NCI-H345 (cell line): ENCODE data around the gene ZNF337.
A peak's percentile ranks its signal among the peaks of the same experiment; 100 is the strongest.
"Not testable (repeated sequence)": the region's sequence is repeated elsewhere in the genome, so short reads cannot be mapped to it uniquely, and the experiment has no call there.

Experiments
- DNase-seq: peaks from one replicate; lab custom pipeline; 2025; lab: John Stamatoyannopoulos, UW

ZNF337 gene

GRCh38 chr20:25696371-25697131 is at the start of gene ZNF337:
ZNF337 (minus strand) TSS chr20:25696853; CDS start chr20:25686417, 10,436 bp downstream.
- peak; percentile 98 for DNase-seq

- no peak for DNase-seq
These were observed 49.1 kb upstream of the ZNF337 start for GRCh38 chr20:25745738-25746137.

DNA sequence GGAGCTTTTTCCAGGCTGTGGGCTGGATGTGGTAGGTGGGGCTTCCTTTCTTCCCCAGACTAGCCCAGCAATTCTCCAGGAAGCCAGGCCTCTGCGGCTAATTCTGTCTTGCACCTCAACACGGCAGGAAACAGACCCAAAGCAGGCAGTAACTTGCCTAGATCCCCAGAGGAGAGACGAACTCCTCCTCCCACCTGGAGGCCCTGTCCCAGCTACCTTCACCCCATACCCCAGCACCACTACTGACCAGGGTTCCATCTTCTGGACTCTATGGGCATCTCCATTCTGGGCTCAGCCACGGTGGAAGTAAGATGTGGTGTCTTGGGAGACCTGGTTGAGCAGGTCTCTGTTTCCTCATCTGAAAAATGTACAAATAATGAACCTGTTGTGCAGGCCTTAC is 48.4 kb upstream of the ZNF337 start:
- DNase-seq = no peak

- DNase-seq = no peak
These were observed 47.6 kb upstream of the ZNF337 start for GRCh38 chr20:25744261-25744660.

GRCh38 chr20:25741088-25741487 is 44.4 kb upstream of the ZNF337 start:
- no peak for DNase-seq

GRCh38 chr20:25739615-25740320 is 43.1 kb upstream of the ZNF337 start:
- no peak for DNase-seq

- DNase-seq = no peak
These were observed 41.5 kb upstream of the ZNF337 start for GRCh38 chr20:25738198-25738597.

DNA sequence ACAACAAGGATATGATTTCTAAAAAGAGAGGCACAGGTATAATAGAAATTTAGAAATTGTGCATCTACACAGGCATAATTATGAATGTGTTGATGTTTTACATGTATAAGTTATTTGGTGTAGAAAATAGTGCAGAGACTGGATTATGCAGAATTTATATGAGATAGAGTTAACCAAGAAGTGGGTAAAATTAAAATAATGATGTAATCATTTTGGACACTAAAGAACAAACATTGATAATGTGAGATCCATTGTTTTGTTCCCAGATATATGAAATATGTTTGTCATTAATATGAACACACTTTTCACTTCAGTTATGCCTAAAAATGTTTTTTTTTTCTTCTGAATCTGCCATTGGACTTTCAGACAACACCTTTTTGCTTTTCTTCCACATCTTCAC is 37.2 kb upstream of the ZNF337 start:
- no peak for DNase-seq

GRCh38 chr20:25730862-25731261 is 34.2 kb upstream of the ZNF337 start:
- no peak for DNase-seq

GRCh38 chr20:25726357-25726756 is 29.7 kb upstream of the ZNF337 start:
- DNase-seq = no peak

- DNase-seq = no peak
These were observed 29.0 kb upstream of the ZNF337 start for GRCh38 chr20:25725639-25726038.

- no peak for DNase-seq
These were observed 27.3 kb upstream of the ZNF337 start for GRCh38 chr20:25723975-25724374.

- DNase-seq = peak; percentile 51
These were observed 23.6 kb upstream of the ZNF337 start for GRCh38 chr20:25720285-25720684.

DNA sequence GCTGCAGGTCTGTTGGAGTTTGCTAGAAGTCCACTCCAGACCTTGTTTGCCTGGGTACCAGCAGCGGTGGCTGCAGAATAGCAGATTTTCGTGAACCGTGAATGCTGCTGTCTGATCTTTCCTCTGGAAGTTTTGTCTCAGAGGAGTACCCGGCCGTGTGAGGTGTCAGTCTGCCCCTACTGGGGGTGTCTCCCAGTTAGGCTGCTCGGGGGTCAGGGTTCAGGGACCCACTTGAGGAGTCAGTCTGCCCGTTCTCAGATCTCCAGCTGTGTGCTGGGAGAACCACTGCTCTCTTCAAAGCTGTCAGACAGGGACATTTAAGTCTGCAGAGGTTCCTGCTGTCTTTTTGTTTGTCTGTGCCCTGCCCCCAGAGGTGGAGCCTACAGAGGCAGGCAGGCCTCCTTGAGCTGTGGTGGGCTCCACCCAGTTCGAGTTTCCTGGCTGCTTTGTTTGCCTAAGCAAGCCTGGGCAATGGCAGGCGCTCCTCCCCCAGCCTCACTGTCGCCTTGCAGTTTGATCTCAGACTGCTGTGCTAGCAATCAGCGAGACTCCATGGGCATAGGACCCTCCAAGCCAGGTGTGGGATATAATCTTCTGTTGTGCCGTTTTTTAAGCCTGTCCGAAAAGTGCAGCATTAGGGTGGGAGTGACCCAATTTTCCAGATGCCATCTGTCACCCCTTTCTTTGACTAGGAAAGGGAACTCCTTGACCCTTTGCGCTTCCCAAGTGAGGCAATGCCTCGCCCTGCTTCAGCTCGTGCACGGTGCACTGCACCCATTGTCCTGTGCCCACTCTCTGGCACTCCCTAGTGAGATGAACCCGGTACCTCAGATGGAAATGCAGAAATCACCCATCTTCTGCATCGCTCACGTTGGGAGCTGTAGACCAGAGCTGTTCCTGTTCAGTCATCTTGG is 22.5 kb upstream of the ZNF337 start:
- peak; percentile 67 for DNase-seq

- DNase-seq = no peak
These were observed 11.0 kb upstream of the ZNF337 start for GRCh38 chr20:25707695-25708094.

- no peak for DNase-seq
These were observed 10.1 kb upstream of the ZNF337 start for GRCh38 chr20:25706793-25707192.

DNA sequence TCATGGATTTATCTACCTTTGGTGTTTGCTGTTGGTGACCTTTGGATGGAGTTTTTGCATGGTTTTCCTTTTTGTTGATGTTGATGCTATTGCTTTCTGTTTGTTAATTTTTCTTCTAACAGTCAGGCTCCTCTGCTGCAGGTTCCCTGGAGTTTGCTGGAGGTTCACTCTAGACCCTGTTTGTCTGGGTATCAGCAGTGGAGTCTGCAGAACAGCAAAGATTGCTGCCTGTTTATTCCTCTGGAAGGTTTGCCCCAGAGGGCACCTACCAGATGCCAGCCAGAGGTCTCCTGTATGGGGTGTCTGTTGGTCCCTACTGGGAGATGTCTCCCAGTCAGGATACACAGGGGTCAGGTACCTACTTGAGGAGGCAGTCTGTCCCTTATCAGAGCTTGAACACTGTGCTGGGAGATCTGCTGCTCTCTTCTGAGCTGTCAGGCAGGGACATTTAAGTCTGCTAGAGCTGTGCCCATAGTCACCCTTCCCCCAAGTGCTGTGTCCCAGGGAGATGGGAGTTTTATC is 9.2 kb upstream of the ZNF337 start:
- DNase-seq = no peak

DNA sequence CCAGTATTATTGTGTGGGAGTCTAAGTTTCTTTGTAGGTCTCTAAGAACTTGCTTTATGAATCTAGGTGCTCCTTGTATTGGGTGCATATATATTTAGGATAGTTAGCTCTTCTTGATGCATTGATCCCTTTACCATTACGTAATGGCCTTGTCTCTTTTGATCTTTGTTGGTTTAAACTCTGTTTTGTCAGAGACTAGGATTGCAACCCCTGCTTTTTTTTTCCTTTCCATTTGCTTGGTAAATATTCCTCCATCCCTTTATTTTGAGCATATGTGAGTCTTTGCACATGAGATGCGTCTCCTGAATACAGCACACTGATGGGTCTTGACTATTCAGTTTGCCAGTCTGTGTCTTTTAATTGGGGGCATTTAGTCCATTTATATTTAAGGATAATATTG is 7.7 kb upstream of the ZNF337 start:
- DNase-seq = not testable (repeated sequence)

DNA sequence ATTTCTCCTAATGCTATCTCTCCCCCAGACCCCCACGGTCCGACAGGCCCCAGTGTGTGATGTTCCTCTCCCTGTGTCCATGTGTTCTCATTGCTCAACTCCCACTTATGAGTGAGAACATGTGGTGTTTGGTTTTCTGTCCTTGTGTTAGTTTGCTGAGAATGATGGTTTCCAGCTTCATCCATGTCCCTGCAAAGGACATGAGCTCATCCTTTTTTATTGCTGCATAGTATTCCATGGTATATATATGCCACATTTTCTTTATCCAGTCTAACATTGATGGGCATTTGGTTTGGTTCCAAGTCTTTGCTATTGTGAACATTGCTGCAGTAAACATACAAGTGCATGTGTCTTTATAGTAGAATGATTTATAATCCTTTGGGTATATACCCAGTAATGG is 4.2 kb upstream of the ZNF337 start:
- not testable (repeated sequence) for DNase-seq

- DNase-seq = no peak
These were observed 3.3 kb upstream of the ZNF337 start for GRCh38 chr20:25699914-25700313.

DNA sequence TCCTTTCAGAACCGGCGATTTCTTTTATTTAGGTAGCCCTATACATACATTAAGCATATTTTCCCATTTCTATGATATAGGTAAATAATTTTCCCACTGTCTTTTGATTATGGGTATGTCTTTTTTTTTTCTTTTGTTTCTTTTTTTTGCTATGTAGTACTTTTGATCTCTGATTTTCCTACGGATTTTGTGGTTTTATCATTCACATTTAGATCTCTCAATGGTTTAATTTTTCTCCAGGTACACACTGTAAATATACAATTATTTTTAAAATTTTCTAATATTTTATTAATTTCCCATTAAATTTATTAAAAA is 436 bp upstream of the ZNF337 start:
- no peak for DNase-seq
